HEK293 (cell line): ENCODE data around the gene CWC22.

Source experiments
- CTCF ChIA-PET: fragments of 350-600 bp; formaldehyde crosslinking; extraction: SDS; loops from one replicate; lab custom pipeline; 2021; ENCODE audit warnings: antibody characterized with exemption; lab: Yijun Ruan, JAX
- POLR2A ChIA-PET: fragments of 300-600 bp; formaldehyde crosslinking; extraction: SDS; loops from one replicate; lab custom pipeline; 2020; ENCODE audit warnings: antibody characterized with exemption, inconsistent platforms; lab: Yijun Ruan, JAX
- H3K27ac ChIP-seq: fragments of 200-500 bp; sonication (Bioruptor generic); 2 replicates; pipeline ENCODE4 v1.5.1; 2014; ENCODE audit warnings: low read depth, low read length, control low read depth, inconsistent platforms; ENCODE audit errors: extremely low read depth
- H3K36me3 ChIP-seq, 2 experiments: fragments of 200-500 bp in 1 of 2; sonication (Bioruptor generic) in 1 of 2; 1 replicate in 1 of 2; 2 replicates in 1 of 2; pipeline ENCODE4 v1.5.1; 2014 to 2017; ENCODE audit warnings: inconsistent platforms in 2 of 2, low read length in 2 of 2; ENCODE audit not compliant: control insufficient read depth in 2 of 2, insufficient read depth in 1 of 2
- H3K4me1 ChIP-seq: fragments of 200-500 bp; sonication (Bioruptor generic); 2 replicates; pipeline ENCODE4 v1.5.1; 2014; ENCODE audit warnings: mild to moderate bottlenecking, low read length, inconsistent platforms; ENCODE audit not compliant: control insufficient read depth, insufficient read depth
- H3K4me3 ChIP-seq: 2 replicates; pipeline ENCODE4 v1.5.1; 2011; ENCODE audit warnings: low read depth, mild to moderate bottlenecking, control low read depth, low read length, moderate library complexity
- H3K9me3 ChIP-seq: fragments of 200-500 bp; sonication (Bioruptor generic); 2 replicates; pipeline ENCODE4 v1.5.1; 2014; ENCODE audit warnings: low read depth, low read length, inconsistent platforms; ENCODE audit not compliant: control insufficient read depth, insufficient read depth
- ATF2 ChIP-seq: fragments of 450-650 bp; formaldehyde crosslinking; IDR thresholded peaks from 2 replicates; pipeline ENCODE4 v1.5.1; 2016; ENCODE audit warnings: missing biosample characterization, missing genetic modification characterization, low read depth
- CTCF ChIP-seq: fragments of 450-650 bp; formaldehyde crosslinking; IDR thresholded peaks from 2 replicates; pipeline ENCODE4 v1.5.1; 2016; ENCODE audit warnings: missing biosample characterization, missing genetic modification characterization
- SCRT2 ChIP-seq: fragments of 450-650 bp; formaldehyde crosslinking; IDR thresholded peaks from 2 replicates; pipeline ENCODE4 v1.5.1; 2016; ENCODE audit warnings: missing biosample characterization, missing genetic modification characterization
- TRIM28 ChIP-seq: IDR thresholded peaks from 2 replicates; pipeline ENCODE4 v1.6.1; 2011; ENCODE audit warnings: low read length, control low read depth, borderline replicate concordance
- YY1 ChIP-seq: fragments of 450-650 bp; formaldehyde crosslinking; IDR thresholded peaks from 2 replicates; pipeline ENCODE4 v1.5.1; 2018; ENCODE audit warnings: missing biosample characterization, missing genetic modification characterization
- ZNF596 ChIP-seq: fragments of 450-650 bp; IDR thresholded peaks from 2 replicates; pipeline ENCODE4 v1.5.0; 2018; ENCODE audit warnings: missing biosample characterization, mild to moderate bottlenecking, missing genetic modification characterization, moderate library complexity
- ZNF654 ChIP-seq: fragments of 450-650 bp; formaldehyde crosslinking; IDR thresholded peaks from 2 replicates; pipeline ENCODE4 v1.5.1; 2016; ENCODE audit warnings: low read depth, missing biosample characterization, missing genetic modification characterization
- ZNF658 ChIP-seq: fragments of 450-650 bp; formaldehyde crosslinking; IDR thresholded peaks from 2 replicates; pipeline ENCODE4; 2016; ENCODE audit warnings: missing biosample characterization, missing genetic modification characterization
- TF ChIP-seq, protein P1 (sequence below): fragments of 450-650 bp; formaldehyde crosslinking; IDR thresholded peaks from 2 replicates; pipeline ENCODE4 v1.5.1; 2017; ENCODE audit warnings: missing biosample characterization, missing genetic modification characterization

CWC22 gene

GRCh38 chr2:179899666-179900065 lies 107.4 kb downstream of the CWC22 start:
- Histone ChIP-seq H3K4me1 (no peaks in the 10 kb centered on the region), H3K27ac (no peak overlapping the region), H3K9me3 (no peaks in the 10 kb centered on the region), H3K4me3 (no peak overlapping the region), H3K36me3 (no peaks in the 10 kb centered on the region)
- ChIA-PET POLR2A (no interaction called here), CTCF (interaction anchor here (0.7 to 1.8 kb wide), 10 partner anchors 17 to 489 kb away, joined by 3 to 5 read pairs (median 4); no protein-coding TSS in a partner anchor)
- TF ChIP-seq ATF2 (tag by site-specific recombination), result peak; percentile 41; the same call in 1 of the 2 replicates
- no peak for TF ChIP-seq ZNF596 (tag by site-specific recombination)
- peak; percentile 41; the same call in 1 of the 2 replicates for TF ChIP-seq SCRT2 (tag by site-specific recombination)

GRCh38 chr2:179898873-179899272 lies 108.2 kb downstream of the CWC22 start:
- no peak overlapping the region for H3K4me3 ChIP-seq
- H3K36me3 ChIP-seq, result no peaks in the 10 kb centered on the region
- TF ChIP-seq ZNF654 (tag by site-specific recombination) (peak; percentile 56), YY1 (tag by site-specific recombination) (no peak), ZNF658 (no peak), CTCF (tag by site-specific recombination) (0 out of 2 replicates have a peak, but pooled peaks have one; percentile 11), TRIM28 (peak; percentile 37; the same call in 1 of the 2 replicates), ZNF596 (tag by site-specific recombination) (peak; percentile 40; the same call in 1 of the 2 replicates)
- TF ChIP-seq, protein P1, sequence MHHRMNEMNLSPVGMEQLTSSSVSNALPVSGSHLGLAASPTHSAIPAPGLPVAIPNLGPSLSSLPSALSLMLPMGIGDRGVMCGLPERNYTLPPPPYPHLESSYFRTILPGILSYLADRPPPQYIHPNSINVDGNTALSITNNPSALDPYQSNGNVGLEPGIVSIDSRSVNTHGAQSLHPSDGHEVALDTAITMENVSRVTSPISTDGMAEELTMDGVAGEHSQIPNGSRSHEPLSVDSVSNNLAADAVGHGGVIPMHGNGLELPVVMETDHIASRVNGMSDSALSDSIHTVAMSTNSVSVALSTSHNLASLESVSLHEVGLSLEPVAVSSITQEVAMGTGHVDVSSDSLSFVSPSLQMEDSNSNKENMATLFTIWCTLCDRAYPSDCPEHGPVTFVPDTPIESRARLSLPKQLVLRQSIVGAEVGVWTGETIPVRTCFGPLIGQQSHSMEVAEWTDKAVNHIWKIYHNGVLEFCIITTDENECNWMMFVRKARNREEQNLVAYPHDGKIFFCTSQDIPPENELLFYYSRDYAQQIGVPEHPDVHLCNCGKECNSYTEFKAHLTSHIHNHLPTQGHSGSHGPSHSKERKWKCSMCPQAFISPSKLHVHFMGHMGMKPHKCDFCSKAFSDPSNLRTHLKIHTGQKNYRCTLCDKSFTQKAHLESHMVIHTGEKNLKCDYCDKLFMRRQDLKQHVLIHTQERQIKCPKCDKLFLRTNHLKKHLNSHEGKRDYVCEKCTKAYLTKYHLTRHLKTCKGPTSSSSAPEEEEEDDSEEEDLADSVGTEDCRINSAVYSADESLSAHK (tag by site-specific recombination), result no peak
- H3K27ac ChIP-seq, result no peak overlapping the region
- no peaks in the 10 kb centered on the region for H3K4me1 ChIP-seq
- H3K9me3 ChIP-seq, result no peaks in the 10 kb centered on the region
- POLR2A ChIA-PET, result no interaction called here
- CTCF ChIA-PET, result interaction anchor here (0.7 to 1.8 kb wide), 19 partner anchors 10 to 488 kb away, joined by 3 to 8 read pairs (median 3); no protein-coding TSS in a partner anchor
